ENCODE results near the gene NR5A2.

Gene NR5A2

GRCh38 chr1:200040481-200041138 is 13.1 kb downstream of the NR5A2 start:
- peak overlapping the region; percentile 5 to 75 (median 65) for H3K4me3 ChIP-seq (ENCODE audit: low read depth in 1 of 5, low read length in 5 of 5)
- peak overlapping the region in 3 of 5 donors; percentile 47 to 79 (median 67) for H3K9ac ChIP-seq (ENCODE audit: low read length in 5 of 5)
- H3K9me3 ChIP-seq (ENCODE audit: control insufficient read depth in 5 of 5, low read length in 5 of 5), result no peaks in the 10 kb centered on the region
- peaks cover 49 to 83% (median 72%) of the 10 kb centered on the region in 5 donors for H3K27me3 ChIP-seq (ENCODE audit: control insufficient read depth in 5 of 5, insufficient read depth in 4 of 5, low read length in 5 of 5)
- H3K36me3 ChIP-seq (ENCODE audit: control insufficient read depth in 5 of 5, insufficient read depth in 5 of 5, low read length in 5 of 5), result no peaks in the 10 kb centered on the region
- H3K27ac ChIP-seq (ENCODE audit: low read depth, low read length), result peak overlapping the region; percentile 76
- H3K4me1 ChIP-seq (ENCODE audit: control insufficient read depth in 5 of 5, insufficient read depth in 5 of 5, low read length in 5 of 5), result peaks cover 0 to 50% (median 37%) of the 10 kb centered on the region in 5 donors

DNA sequence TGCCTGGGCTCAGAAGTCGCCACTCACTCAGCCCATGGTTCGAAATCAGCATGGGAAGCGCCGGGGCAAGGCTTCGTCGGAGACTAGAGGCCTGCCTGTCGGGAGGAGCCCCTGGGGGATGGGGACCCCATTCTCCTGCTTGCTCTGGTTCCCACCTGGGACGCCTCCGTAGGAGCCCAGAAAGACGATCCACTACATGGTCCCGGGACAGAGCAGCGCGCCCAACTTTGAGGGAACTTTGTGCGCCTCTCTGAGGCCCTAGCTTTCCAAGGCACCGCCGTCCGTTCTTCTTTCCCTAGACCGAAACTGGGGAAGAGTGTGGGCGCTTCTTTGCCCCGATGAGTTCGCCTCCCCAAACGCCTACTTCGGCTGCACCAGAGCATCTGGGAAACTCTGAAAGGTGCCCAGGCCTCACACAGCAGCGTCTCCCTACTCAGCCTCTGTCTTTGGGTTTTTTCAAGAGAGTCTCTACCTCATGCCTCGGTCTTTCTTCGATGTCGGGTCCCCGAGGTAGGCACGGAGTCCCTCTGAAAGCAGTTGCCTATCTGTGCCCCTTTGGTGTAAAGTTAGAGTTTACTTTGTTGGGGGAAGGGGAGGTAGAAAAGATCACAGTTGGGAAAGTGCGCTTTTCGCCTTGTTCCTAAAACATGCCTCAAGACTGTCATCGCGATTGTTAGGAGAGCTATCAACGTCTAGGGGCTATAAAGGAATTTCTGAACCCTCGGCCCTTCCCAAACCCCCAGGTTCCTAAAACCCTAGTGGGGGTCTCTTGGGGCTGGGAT is 14.0 kb downstream of the NR5A2 start:
- H3K27me3 ChIP-seq (ENCODE audit: control insufficient read depth in 5 of 5, insufficient read depth in 4 of 5, low read length in 5 of 5), result peaks cover 41 to 75% (median 63%) of the 10 kb centered on the region in 5 donors
- peak overlapping the region; percentile 5 to 75 (median 65) for H3K4me3 ChIP-seq (ENCODE audit: low read depth in 1 of 5, low read length in 5 of 5)
- no peaks in the 10 kb centered on the region for H3K36me3 ChIP-seq (ENCODE audit: control insufficient read depth in 5 of 5, insufficient read depth in 5 of 5, low read length in 5 of 5)
- H3K27ac ChIP-seq (ENCODE audit: low read depth, low read length), result peak overlapping the region; percentile 76
- peaks cover 0 to 42% (median 30%) of the 10 kb centered on the region in 5 donors for H3K4me1 ChIP-seq (ENCODE audit: control insufficient read depth in 5 of 5, insufficient read depth in 5 of 5, low read length in 5 of 5)
- peak overlapping the region in 3 of 5 donors; percentile 47 to 79 (median 67) for H3K9ac ChIP-seq (ENCODE audit: low read length in 5 of 5)
- no peaks in the 10 kb centered on the region for H3K9me3 ChIP-seq (ENCODE audit: control insufficient read depth in 5 of 5, low read length in 5 of 5)

- Histone ChIP-seq H3K9ac (ENCODE audit: low read length in 5 of 5) (peak overlapping the region in 2 of 5 donors; percentile 39 to 79), H3K4me1 (ENCODE audit: control insufficient read depth in 5 of 5, insufficient read depth in 5 of 5, low read length in 5 of 5) (peaks cover 0 to 42% (median 30%) of the 10 kb centered on the region in 5 donors), H3K36me3 (ENCODE audit: control insufficient read depth in 5 of 5, insufficient read depth in 5 of 5, low read length in 5 of 5) (no peaks in the 10 kb centered on the region), H3K27ac (ENCODE audit: low read depth, low read length) (peak overlapping the region; percentile 76), H3K4me3 (ENCODE audit: low read depth in 1 of 5, low read length in 5 of 5) (peak overlapping the region; percentile 49 to 75 (median 65)), H3K9me3 (ENCODE audit: control insufficient read depth in 5 of 5, low read length in 5 of 5) (no peaks in the 10 kb centered on the region), H3K27me3 (ENCODE audit: control insufficient read depth in 5 of 5, insufficient read depth in 4 of 5, low read length in 5 of 5) (peaks cover 35 to 69% (median 57%) of the 10 kb centered on the region in 5 donors)
Measured at GRCh38 chr1:200042119-200042551, 14.6 kb downstream of the NR5A2 start.

DNA sequence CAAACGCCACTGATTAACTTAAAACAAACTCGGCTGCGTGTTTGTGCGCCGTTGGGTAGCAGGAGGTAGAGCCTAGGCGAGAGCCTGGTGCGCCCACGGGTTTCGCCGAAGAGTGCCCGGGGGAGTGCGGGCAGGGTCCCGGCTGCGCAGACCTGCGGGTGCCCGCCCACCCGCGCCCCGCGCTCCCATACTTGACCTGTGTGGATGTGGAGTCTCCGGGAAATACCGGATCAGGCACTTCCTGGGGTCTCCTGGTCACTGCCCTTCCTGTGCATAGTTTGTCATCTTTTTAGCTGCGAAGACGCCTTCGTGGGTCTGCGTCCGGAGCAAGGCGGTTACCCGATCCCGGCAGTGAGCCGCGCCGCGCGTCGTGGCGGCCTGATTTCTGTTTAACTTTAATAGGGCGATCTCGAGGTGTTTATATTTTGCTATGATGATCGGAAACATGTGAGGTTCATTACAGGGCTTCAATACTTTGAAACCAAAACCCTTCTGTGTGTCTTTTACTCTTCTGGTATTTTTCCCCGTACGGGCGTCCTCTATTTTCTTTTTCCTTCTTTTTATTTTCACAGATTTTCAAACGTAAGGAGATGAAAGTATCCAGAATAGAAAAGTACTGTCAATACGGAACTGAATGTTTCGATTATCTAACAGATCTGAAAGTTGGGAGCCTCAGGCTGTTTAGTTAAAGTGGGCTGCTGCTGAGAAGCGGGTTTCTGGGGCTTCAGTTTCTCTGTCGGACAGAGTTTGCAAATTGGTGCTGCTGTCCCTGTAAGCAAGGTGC is 15.2 kb downstream of the NR5A2 start:
- Histone ChIP-seq H3K4me3 (ENCODE audit: low read depth in 1 of 5, low read length in 5 of 5) (peak overlapping the region; percentile 49 to 75 (median 65)), H3K27ac (ENCODE audit: low read depth, low read length) (peak overlapping the region; percentile 76), H3K9ac (ENCODE audit: low read length in 5 of 5) (peak overlapping the region in 4 of 5 donors; percentile 45 to 81 (median 63)), H3K4me1 (ENCODE audit: control insufficient read depth in 5 of 5, insufficient read depth in 5 of 5, low read length in 5 of 5) (peaks cover 0 to 42% (median 30%) of the 10 kb centered on the region in 5 donors), H3K36me3 (ENCODE audit: control insufficient read depth in 5 of 5, insufficient read depth in 5 of 5, low read length in 5 of 5) (no peaks in the 10 kb centered on the region), H3K27me3 (ENCODE audit: control insufficient read depth in 5 of 5, insufficient read depth in 4 of 5, low read length in 5 of 5) (peaks cover 33 to 63% (median 54%) of the 10 kb centered on the region in 5 donors), H3K9me3 (ENCODE audit: control insufficient read depth in 5 of 5, low read length in 5 of 5) (no peaks in the 10 kb centered on the region)

- Histone ChIP-seq H3K9ac (ENCODE audit: low read length in 5 of 5) (peak overlapping the region in 4 of 5 donors; percentile 45 to 81 (median 63)), H3K4me3 (ENCODE audit: low read depth in 1 of 5, low read length in 5 of 5) (peak overlapping the region in 4 of 5 donors; percentile 15 to 75 (median 68)), H3K9me3 (ENCODE audit: control insufficient read depth in 5 of 5, low read length in 5 of 5) (no peaks in the 10 kb centered on the region), H3K27ac (ENCODE audit: low read depth, low read length) (peak overlapping the region; percentile 76), H3K4me1 (ENCODE audit: control insufficient read depth in 5 of 5, insufficient read depth in 5 of 5, low read length in 5 of 5) (peaks cover 0 to 42% (median 32%) of the 10 kb centered on the region in 5 donors), H3K27me3 (ENCODE audit: control insufficient read depth in 5 of 5, insufficient read depth in 4 of 5, low read length in 5 of 5) (peaks cover 31 to 58% (median 51%) of the 10 kb centered on the region in 5 donors), H3K36me3 (ENCODE audit: control insufficient read depth in 5 of 5, insufficient read depth in 5 of 5, low read length in 5 of 5) (peaks cover 0 to 2% (median 0%) of the 10 kb centered on the region in 5 donors)
Measured at GRCh38 chr1:200043336-200043668, 15.8 kb downstream of the NR5A2 start.

DNA sequence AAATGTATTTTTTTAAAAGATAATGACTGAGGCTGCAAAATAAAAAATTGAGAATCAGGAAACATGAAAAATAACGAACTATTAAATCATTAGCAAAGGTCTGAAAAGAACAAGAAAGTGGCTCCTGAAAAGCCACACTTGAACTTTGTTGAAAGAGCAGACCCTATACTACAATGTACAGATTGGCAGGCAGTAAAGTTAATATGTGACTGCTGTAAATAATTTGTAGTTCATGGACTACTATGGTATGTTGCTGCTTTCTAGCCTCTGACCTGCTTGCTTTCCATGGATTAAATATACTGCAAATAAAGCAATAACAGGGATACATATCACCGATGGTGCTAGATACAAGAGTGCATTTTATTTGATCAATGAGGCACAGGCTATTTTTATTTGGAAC is 18.6 kb downstream of the NR5A2 start:
- Histone ChIP-seq H3K9ac (ENCODE audit: low read length in 5 of 5) (no peak overlapping the region), H3K36me3 (ENCODE audit: control insufficient read depth in 5 of 5, insufficient read depth in 5 of 5, low read length in 5 of 5) (peaks cover 0 to 3% (median 0%) of the 10 kb centered on the region in 5 donors), H3K9me3 (ENCODE audit: control insufficient read depth in 5 of 5, low read length in 5 of 5) (no peaks in the 10 kb centered on the region), H3K27me3 (ENCODE audit: control insufficient read depth in 5 of 5, insufficient read depth in 4 of 5, low read length in 5 of 5) (peaks cover 22 to 34% (median 30%) of the 10 kb centered on the region in 5 donors), H3K4me1 (ENCODE audit: control insufficient read depth in 5 of 5, insufficient read depth in 5 of 5, low read length in 5 of 5) (peaks cover 0 to 21% (median 13%) of the 10 kb centered on the region in 5 donors), H3K27ac (ENCODE audit: low read depth, low read length) (no peak overlapping the region), H3K4me3 (ENCODE audit: low read depth in 1 of 5, low read length in 5 of 5) (no peak overlapping the region)

GRCh38 chr1:200048244-200048643 is 20.7 kb downstream of the NR5A2 start:
- Histone ChIP-seq H3K27me3 (ENCODE audit: control insufficient read depth in 5 of 5, insufficient read depth in 4 of 5, low read length in 5 of 5) (peaks cover 1 to 13% (median 9%) of the 10 kb centered on the region in 5 donors), H3K4me3 (ENCODE audit: low read depth in 1 of 5, low read length in 5 of 5) (no peak overlapping the region), H3K9me3 (ENCODE audit: control insufficient read depth in 5 of 5, low read length in 5 of 5) (no peaks in the 10 kb centered on the region), H3K4me1 (ENCODE audit: control insufficient read depth in 5 of 5, insufficient read depth in 5 of 5, low read length in 5 of 5) (peaks cover 0 to 3% (median 1%) of the 10 kb centered on the region in 5 donors), H3K36me3 (ENCODE audit: control insufficient read depth in 5 of 5, insufficient read depth in 5 of 5, low read length in 5 of 5) (peaks cover 0 to 3% (median 0%) of the 10 kb centered on the region in 5 donors), H3K27ac (ENCODE audit: low read depth, low read length) (no peak overlapping the region), H3K9ac (ENCODE audit: low read length in 5 of 5) (no peak overlapping the region)

DNA sequence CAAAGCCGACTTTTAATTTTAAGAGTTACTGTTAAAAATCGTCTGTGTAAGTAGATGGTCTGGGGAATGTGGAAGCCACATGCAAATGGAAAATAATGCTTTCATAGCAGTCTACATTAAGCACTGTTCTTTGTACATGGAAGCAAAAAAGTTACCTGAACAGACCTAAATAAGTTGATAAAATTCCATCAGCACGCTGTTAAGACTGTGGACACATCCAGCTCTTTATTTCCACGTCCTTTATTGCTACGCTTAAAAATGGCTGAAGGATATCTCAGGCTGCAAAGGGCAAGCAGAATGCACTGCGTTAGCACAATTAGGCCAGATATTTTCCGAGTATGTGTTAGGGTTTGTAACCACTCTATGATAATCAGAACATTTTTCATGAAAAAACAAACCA is 22.3 kb downstream of the NR5A2 start:
- Histone ChIP-seq H3K4me3 (ENCODE audit: low read depth in 1 of 5, low read length in 5 of 5) (no peak overlapping the region), H3K27me3 (ENCODE audit: control insufficient read depth in 5 of 5, insufficient read depth in 4 of 5, low read length in 5 of 5) (peaks cover 0 to 8% (median 3%) of the 10 kb centered on the region in 5 donors), H3K9me3 (ENCODE audit: control insufficient read depth in 5 of 5, low read length in 5 of 5) (no peaks in the 10 kb centered on the region), H3K4me1 (ENCODE audit: control insufficient read depth in 5 of 5, insufficient read depth in 5 of 5, low read length in 5 of 5) (peaks cover 0 to 3% (median 0%) of the 10 kb centered on the region in 5 donors), H3K36me3 (ENCODE audit: control insufficient read depth in 5 of 5, insufficient read depth in 5 of 5, low read length in 5 of 5) (peaks cover 0 to 3% (median 0%) of the 10 kb centered on the region in 5 donors), H3K9ac (ENCODE audit: low read length in 5 of 5) (no peak overlapping the region), H3K27ac (ENCODE audit: low read depth, low read length) (no peak overlapping the region)

DNA sequence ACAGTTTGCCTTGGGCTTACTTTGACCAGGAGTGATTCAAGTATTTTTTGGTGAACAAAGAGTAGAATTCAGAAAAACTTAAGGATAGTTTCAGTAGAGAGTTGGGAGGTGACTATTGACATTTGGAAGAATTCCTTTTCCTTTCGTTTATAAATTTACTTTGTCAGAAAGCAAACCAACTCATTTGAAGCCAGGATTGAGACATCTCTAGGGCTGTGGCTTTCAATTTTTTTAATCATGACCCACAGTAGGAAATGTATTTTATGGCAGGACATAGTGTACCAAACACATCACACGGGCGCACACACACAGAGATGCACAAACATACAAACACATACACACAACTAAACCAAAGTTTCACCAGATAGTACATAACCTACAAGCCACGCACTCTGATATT is 24.1 kb downstream of the NR5A2 start:
- peaks cover 0 to 3% (median 0%) of the 10 kb centered on the region in 5 donors for H3K36me3 ChIP-seq (ENCODE audit: control insufficient read depth in 5 of 5, insufficient read depth in 5 of 5, low read length in 5 of 5)
- H3K9me3 ChIP-seq (ENCODE audit: control insufficient read depth in 5 of 5, low read length in 5 of 5), result no peaks in the 10 kb centered on the region
- peaks cover 0 to 3% (median 0%) of the 10 kb centered on the region in 5 donors for H3K4me1 ChIP-seq (ENCODE audit: control insufficient read depth in 5 of 5, insufficient read depth in 5 of 5, low read length in 5 of 5)
- peaks cover 0 to 3% (median 0%) of the 10 kb centered on the region in 5 donors for H3K27me3 ChIP-seq (ENCODE audit: control insufficient read depth in 5 of 5, insufficient read depth in 4 of 5, low read length in 5 of 5)
- no peak overlapping the region for H3K4me3 ChIP-seq (ENCODE audit: low read depth in 1 of 5, low read length in 5 of 5)
- H3K27ac ChIP-seq (ENCODE audit: low read depth, low read length), result no peak overlapping the region
- H3K9ac ChIP-seq (ENCODE audit: low read length in 5 of 5), result no peak overlapping the region
